HepG2 (cell line): ENCODE measurements around the gene C16orf82. TPM values are rescaled to one million over a fixed set of nuclear protein-coding genes. Genes with fewer than 3 reads are reported as not detected.

ENCODE experiments used
- ATAC-seq: fragments of 200-7000 bp; cut with Tn5 transposase; 3 replicates; pipeline ENCODE4 v1.9.1; 2020; ENCODE audit warnings: mild to moderate bottlenecking, moderate library complexity
- BruUV-seq: library from RNA; stranded (reverse); fragments of 400-500 nt; replicated peaks from 2 replicates; lab custom pipeline; 2021; lab: Mats Ljungman, UMichigan
- CTCF ChIA-PET: fragments of 300-600 bp; formaldehyde crosslinking; extraction: SDS; loops from one replicate; lab custom pipeline; 2021; ENCODE audit warnings: low total read pairs, inconsistent platforms, low intra/inter-chr PET ratio; lab: Yijun Ruan, JAX
- POLR2A ChIA-PET: fragments of 350-600 bp; sonication (Branson Sonifier 250); formaldehyde crosslinking; loops from one replicate; lab custom pipeline; 2020; ENCODE audit warnings: antibody characterized with exemption, inconsistent platforms; lab: Yijun Ruan, JAX
- DNase-seq: peaks from one replicate; pipeline ENCODE4 v3.0.0-alpha.2; 2015; ENCODE audit warnings: low spot score
- FAIRE-seq: peaks from 3 replicates; lab custom pipeline; 2011; peaks lifted over from hg19 to GRCh38; lab: Jason Lieb, UNC
- H2AFZ ChIP-seq: one replicate; pipeline ENCODE4 v1.6.1; 2011; ENCODE audit warnings: low read length, inconsistent platforms
- H3K27ac ChIP-seq: fragments of 300-600 bp; 3 replicates; pipeline ENCODE4 v1.8.0; 2011; ENCODE audit warnings: mixed run types, mild to moderate bottlenecking, mixed read lengths, low read length, inconsistent platforms; ENCODE audit not compliant: insufficient read depth; ENCODE audit errors: extremely low read length
- H3K27me3 ChIP-seq, 2 experiments: fragments of 200-600 bp in 1 of 2; 2 replicates in 1 of 2; 3 replicates in 1 of 2; pipeline versions ENCODE4 v1.6.0 to v1.8.0; 2011; ENCODE audit warnings: low read length in 2 of 2, mild to moderate bottlenecking in 2 of 2, moderate library complexity in 2 of 2, inconsistent platforms in 1 of 2; ENCODE audit not compliant: insufficient read depth in 2 of 2, control insufficient read depth in 1 of 2
- H3K36me3 ChIP-seq, 2 experiments: fragments of 200-600 bp in 1 of 2; replicated peaks in 1 of 2; 2 replicates in 1 of 2; 3 replicates in 1 of 2; pipeline versions ENCODE4 v1.5.1 to v1.8.0; 2011; ENCODE audit warnings: low read length in 2 of 2, inconsistent platforms in 1 of 2; ENCODE audit not compliant: insufficient read depth in 2 of 2, control insufficient read depth in 1 of 2
- H3K4me1 ChIP-seq: 2 replicates; pipeline ENCODE4 v1.5.1; 2012; ENCODE audit warnings: low read length, inconsistent platforms; ENCODE audit not compliant: insufficient read depth
- H3K4me2 ChIP-seq: 2 replicates; pipeline ENCODE4 v1.6.0; 2011; ENCODE audit warnings: low read depth, low read length, inconsistent platforms
- H3K4me3 ChIP-seq, 3 experiments: fragments of 200-600 bp in 1 of 3; sonication (generic), shearing (Covaris generic) in 1 of 3; replicated peaks in 1 of 3; 2 replicates each; pipeline ENCODE4 v1.5.1; 2011 to 2016; ENCODE audit warnings: low read length in 3 of 3, inconsistent platforms in 2 of 3, low read depth in 2 of 3, mild to moderate bottlenecking in 2 of 3, control low read depth in 1 of 3, mixed read lengths in 1 of 3; ENCODE audit not compliant: insufficient read depth in 1 of 3
- H3K79me2 ChIP-seq: one replicate; pipeline ENCODE4 v1.6.1; 2011; ENCODE audit warnings: low read length, inconsistent platforms; ENCODE audit not compliant: insufficient read depth
- H3K9ac ChIP-seq: 2 replicates; pipeline ENCODE4 v1.6.0; 2011; ENCODE audit warnings: mild to moderate bottlenecking, low read depth, low read length, inconsistent platforms; ENCODE audit not compliant: insufficient read depth
- H3K9me3 ChIP-seq: 2 replicates; pipeline ENCODE4 v1.5.1; 2012; ENCODE audit warnings: mild to moderate bottlenecking, low read length
- H4K20me1 ChIP-seq: 2 replicates; pipeline ENCODE4 v1.6.0; 2011; ENCODE audit warnings: inconsistent platforms, mild to moderate bottlenecking, low read length, moderate library complexity; ENCODE audit not compliant: insufficient read depth
- EP300 ChIP-seq, 3 experiments: sonication (generic) in 1 of 3; formaldehyde crosslinking in 1 of 3; IDR thresholded peaks; 2 replicates each; pipeline versions ENCODE4 v1.5.1 to v1.6.1; 2011 to 2020; ENCODE audit warnings: low read depth in 2 of 3, low read length in 2 of 3, borderline replicate concordance in 1 of 3, improper control_type of control experiment in 1 of 3, mild to moderate bottlenecking in 1 of 3, missing genetic modification reagents in 1 of 3, moderate library complexity in 1 of 3
- MAZ ChIP-seq, 2 experiments: sonication (generic) in 1 of 2; formaldehyde crosslinking in 1 of 2; IDR thresholded peaks; 2 replicates each; pipeline versions ENCODE4 v1.5.0 to v1.6.1; 2012 to 2020; ENCODE audit warnings: low read depth in 2 of 2, mild to moderate bottlenecking in 2 of 2, borderline replicate concordance in 1 of 2, improper control_type of control experiment in 1 of 2, low read length in 1 of 2, missing genetic modification reagents in 1 of 2, moderate library complexity in 1 of 2
- NFKBIZ ChIP-seq: IDR thresholded peaks from 2 replicates; pipeline ENCODE4 v1.6.1; 2018; ENCODE audit warnings: missing genetic modification reagents, missing compliant biosample characterization
- RAD51 ChIP-seq: fragments of 450-650 bp; IDR thresholded peaks from 2 replicates; pipeline ENCODE4 v1.6.1; 2016; ENCODE audit warnings: borderline replicate concordance
- RXRB ChIP-seq: IDR thresholded peaks from 2 replicates; pipeline ENCODE4 v1.6.1; 2016; ENCODE audit warnings: borderline replicate concordance, missing genetic modification reagents, missing compliant biosample characterization
- SP140L ChIP-seq: sonication (generic); formaldehyde crosslinking; IDR thresholded peaks from 2 replicates; pipeline ENCODE4 v1.4.0; 2020; ENCODE audit warnings: missing genetic modification reagents, borderline replicate concordance
- SUZ12 ChIP-seq: fragments of 150-350 bp; IDR thresholded peaks from 2 replicates; pipeline ENCODE4 v1.6.1; 2014; ENCODE audit warnings: low read depth, low read length
- TMF1 ChIP-seq: sonication (generic); formaldehyde crosslinking; IDR thresholded peaks from 2 replicates; pipeline ENCODE4 v1.8.1; 2022; ENCODE audit warnings: low read depth, missing genetic modification reagents
- ZBTB49 ChIP-seq: sonication (generic); formaldehyde crosslinking; IDR thresholded peaks from 2 replicates; pipeline ENCODE4 v1.4.0; 2020; ENCODE audit warnings: missing genetic modification reagents, borderline replicate concordance
- ZFP1 ChIP-seq: IDR thresholded peaks from 2 replicates; pipeline ENCODE4 v1.6.1; 2016
- ZMYM3 ChIP-seq: sonication (generic); formaldehyde crosslinking; IDR thresholded peaks from 2 replicates; pipeline ENCODE4 v1.5.1; 2020; ENCODE audit warnings: mild to moderate bottlenecking, missing genetic modification reagents
- ZMYM4 ChIP-seq: sonication (generic); formaldehyde crosslinking; IDR thresholded peaks from 2 replicates; pipeline ENCODE4 v1.8.1; 2023; ENCODE audit warnings: mild to moderate bottlenecking, missing genetic modification reagents
- ZNF512 ChIP-seq: sonication (generic); formaldehyde crosslinking; IDR thresholded peaks from 2 replicates; pipeline ENCODE4 v1.4.0; 2020; ENCODE audit warnings: mild to moderate bottlenecking, missing genetic modification reagents
- ZNF674 ChIP-seq: sonication (generic); formaldehyde crosslinking; IDR thresholded peaks from 2 replicates; pipeline ENCODE4 v1.5.0; 2020; ENCODE audit warnings: low read depth, mild to moderate bottlenecking, missing genetic modification reagents
- ZNF749 ChIP-seq: sonication (generic); formaldehyde crosslinking; IDR thresholded peaks from 2 replicates; pipeline ENCODE4 v1.8.0; 2022; ENCODE audit warnings: mild to moderate bottlenecking, missing genetic modification reagents, moderate library complexity, borderline replicate concordance
- ZNF788 ChIP-seq: sonication (generic); formaldehyde crosslinking; IDR thresholded peaks from 2 replicates; pipeline ENCODE4 v1.5.0; 2020; ENCODE audit warnings: mild to moderate bottlenecking, missing genetic modification reagents, borderline replicate concordance
- ZNF841 ChIP-seq: sonication (generic); formaldehyde crosslinking; IDR thresholded peaks from 2 replicates; pipeline ENCODE4 v1.8.1; 2023; ENCODE audit warnings: missing genetic modification reagents, borderline replicate concordance
- WGBS: methylation state at CpG from one replicate; pipeline ENCODE4 v1.1.6; 2017; ENCODE audit warnings: low lambda C conversion rate; 5-methylcytosine and 5-hydroxymethylcytosine counted together
- in situ Hi-C: cut with HindIII; loops from 2 replicates; pipeline ENCODE4 v1.10.0; 2017; ENCODE audit warnings: low pct_unique_long_range_greater_than_20kb; ENCODE audit not compliant: extremely low pct_ligation_motif_present
- intact Hi-C: fragments of 100-400 bp; cut with micrococcal nuclease; formaldehyde crosslinking; loops from one replicate; pipeline ENCODE4 v1.10.0; 2022; ENCODE audit not compliant: unreplicated experiment
- polyA plus RNA-seq, 8 experiments: library from polyadenylated mRNA; depleted of rRNA in 3 of 8; stranded (reverse) in 7 of 8; unstranded in 1 of 8; fragments of >200 nt; fragmentation: Illumina TruSeq in 4 of 8; extraction: Trizol in 4 of 8; gene quantifications; 2 replicates each; pipeline versions ENCODE4 v1.2.1 to v1.2.3, GENCODE V29; 2011 to 2016; ENCODE audit warnings: low read depth in 4 of 8, missing spikeins in 1 of 8, mixed read lengths in 1 of 8; ENCODE audit not compliant: insufficient read depth in 1 of 8
- total RNA-seq, 5 experiments: library from RNA; depleted of rRNA; stranded (reverse); fragments of >200 nt; fragmentation: Illumina TruSeq; extraction: Trizol; gene quantifications; 2 replicates each; pipeline ENCODE4 v1.2.3, GENCODE V29; 2016; ENCODE audit warnings: low read depth in 1 of 5
- TF ChIP-seq, protein P1 (sequence below): IDR thresholded peaks from 2 replicates; pipeline ENCODE4 v1.6.1; 2012; ENCODE audit warnings: low read depth, low read length, improper control_type of control experiment

Gene C16orf82
- total and polyA plus RNA-seq, 2 of the 13 experiments (the other 11 are each of a cell fraction or from before 2014, with no cell fraction given), result not detected

- Histone ChIP-seq H2AFZ (no peak overlapping the region), H3K9me3 (no peaks in the 10 kb centered on the region), H3K36me3 (no peaks in the 10 kb centered on the region), H3K4me3 (no peak overlapping the region), H4K20me1 (no peaks in the 10 kb centered on the region), H3K79me2 (no peaks in the 10 kb centered on the region), H3K27me3 (peaks cover 0 to 5% of the 10 kb centered on the region in 2 experiments; a peak in 2 of 5 replicates), H3K9ac (no peak overlapping the region), H3K27ac (no peak overlapping the region), H3K4me2 (no peak overlapping the region), H3K4me1 (no peaks in the 10 kb centered on the region)
- in situ Hi-C loops (no loop called here), intact Hi-C loops (no loop called here)
- WGBS, result 1% methylated on average over 3 of the region's 3 CpGs
- DNase-seq, result no peak
- FAIRE-seq, result no peak
- TF ChIP-seq ZFP1 (CRISPR knock-in tag) (no peak), ZMYM4 (CRISPR knock-in tag) (no peak), ZNF674 (CRISPR knock-in tag) (no peak), RAD51 (no peak), SUZ12 (no peak), RXRB (CRISPR knock-in tag) (no peak), MAZ (IDR thresholded peaks at IDR 0.05; ENCODE audit: borderline replicate concordance, low read depth, low read length) (no peak), MAZ (CRISPR knock-in tag; IDR thresholded peaks at IDR 0.05; ENCODE audit: low read depth) (no peak), TMF1 (no peak), ZBTB49 (CRISPR knock-in tag) (no peak), ZNF512 (CRISPR knock-in tag) (no peak), ZNF749 (no peak), ZNF788 (CRISPR knock-in tag) (no peak), EP300 (IDR thresholded peaks at IDR 0.05; ENCODE audit: low read depth in 2 of 2, low read length in 2 of 2) (no peak), EP300 (CRISPR knock-in tag; IDR thresholded peaks at IDR 0.05; ENCODE audit: borderline replicate concordance) (no peak), NFKBIZ (CRISPR knock-in tag) (no peak), ZNF841 (CRISPR knock-in tag) (no peak), ZMYM3 (CRISPR knock-in tag) (no peak), SP140L (CRISPR knock-in tag) (no peak)
- TF ChIP-seq, protein P1, sequence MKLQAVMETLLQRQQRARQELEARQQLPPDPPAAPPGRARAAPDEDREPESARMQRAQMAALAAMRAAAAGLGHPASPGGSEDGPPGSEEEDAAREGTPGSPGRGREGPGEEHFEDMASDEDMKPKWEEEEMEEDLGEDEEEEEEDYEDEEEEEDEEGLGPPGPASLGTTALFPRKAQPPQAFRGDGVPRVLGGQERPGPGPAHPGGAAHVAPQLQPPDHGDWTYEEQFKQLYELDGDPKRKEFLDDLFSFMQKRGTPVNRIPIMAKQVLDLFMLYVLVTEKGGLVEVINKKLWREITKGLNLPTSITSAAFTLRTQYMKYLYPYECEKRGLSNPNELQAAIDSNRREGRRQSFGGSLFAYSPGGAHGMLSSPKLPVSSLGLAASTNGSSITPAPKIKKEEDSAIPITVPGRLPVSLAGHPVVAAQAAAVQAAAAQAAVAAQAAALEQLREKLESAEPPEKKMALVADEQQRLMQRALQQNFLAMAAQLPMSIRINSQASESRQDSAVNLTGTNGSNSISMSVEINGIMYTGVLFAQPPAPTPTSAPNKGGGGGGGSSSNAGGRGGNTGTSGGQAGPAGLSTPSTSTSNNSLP, result no peak
- ChIA-PET CTCF (no interaction called here), POLR2A (no interaction called here)
- no peak for ATAC-seq
- BruUV-seq, result no TSS peak
These were observed 31.8 kb downstream of the C16orf82 start for GRCh38 chr16:27098366-27099049.
